HG03045 (cell line): ENCODE measurements around the gene ANKRD13B.

Source experiments
- ATAC-seq: cut with Tn5 transposase; IDR thresholded peaks from one replicate; pipeline ENCODE4 v1.9.1; 2021; ENCODE audit warnings: mild to moderate bottlenecking, moderate library complexity; ENCODE audit not compliant: unreplicated experiment

The ANKRD13B gene

GRCh38 chr17:29581583-29582253, 11.2 kb upstream of the ANKRD13B start:
- no peak for ATAC-seq

- ATAC-seq: no peak
Measured at GRCh38 chr17:29582254-29582765, 10.6 kb upstream of the ANKRD13B start.

GRCh38 chr17:29582772-29583171, 10.2 kb upstream of the ANKRD13B start:
- no peak for ATAC-seq

- ATAC-seq: no peak
Measured at GRCh38 chr17:29583324-29584248, 9.3 kb upstream of the ANKRD13B start.

- no peak for ATAC-seq
Measured at GRCh38 chr17:29584452-29585079, 8.4 kb upstream of the ANKRD13B start.

GRCh38 chr17:29585080-29585751, 7.7 kb upstream of the ANKRD13B start:
- no peak for ATAC-seq

- no peak for ATAC-seq
Measured at GRCh38 chr17:29586676-29587469, 6.1 kb upstream of the ANKRD13B start.

- ATAC-seq: no peak
Measured at GRCh38 chr17:29587591-29587990, 5.3 kb upstream of the ANKRD13B start.

- ATAC-seq: no peak
Measured at GRCh38 chr17:29588017-29588561, 4.8 kb upstream of the ANKRD13B start.

GRCh38 chr17:29588562-29589411, 4.1 kb upstream of the ANKRD13B start:
- peak; percentile 18 for ATAC-seq

GRCh38 chr17:29589524-29590410, 3.2 kb upstream of the ANKRD13B start, which contains the start of gene GIT1:
TSS of gene GIT1 (minus strand) at chr17:29589648. CDS start at chr17:29589378, 270 bp downstream.
- peak; percentile 65 for ATAC-seq

GRCh38 chr17:29590411-29591145, 2.4 kb upstream of the ANKRD13B start:
- ATAC-seq: no peak

- ATAC-seq: no peak
Measured at GRCh38 chr17:29591146-29591736, 1.7 kb upstream of the ANKRD13B start.

GRCh38 chr17:29591737-29592608, 959 bp upstream of the ANKRD13B start:
- ATAC-seq: no peak

- ATAC-seq: no peak
Measured at GRCh38 chr17:29593591-29594518, 923 bp downstream of the ANKRD13B start.
